GM23338 (cell line): ENCODE results near the gene SORL1.

Source experiments
- CREB1 ChIP-seq: fragments of 250-450 bp; sonication (Bioruptor Pico); IDR thresholded peaks from 2 replicates; pipeline ENCODE4 v1.5.0; 2020; ENCODE audit warnings: low read depth, mild to moderate bottlenecking, moderate library complexity
- CTCF ChIP-seq, 2 experiments: fragments of 200-600 bp in 1 of 2; sonication (generic) in 1 of 2; conservative IDR thresholded peaks; 2 replicates each; pipeline versions ENCODE4 v1.5.1 to v1.6.1; 2016 to 2017; ENCODE audit warnings: antibody characterized with exemption in 2 of 2, low read depth in 2 of 2, mild to moderate bottlenecking in 2 of 2, moderate library complexity in 1 of 2
- ETS1 ChIP-seq: IDR thresholded peaks from 2 replicates; pipeline ENCODE4 v1.6.1; 2016; ENCODE audit warnings: antibody characterized with exemption
- EZH2 ChIP-seq: fragments of 200-600 bp; sonication (generic); IDR thresholded peaks from one replicate; pipeline ENCODE4 v1.8.0; 2017; ENCODE audit warnings: antibody characterized with exemption, mild to moderate bottlenecking, low read depth; ENCODE audit not compliant: unreplicated experiment
- EZH2phosphoT487 ChIP-seq: fragments of 200-600 bp; sonication (generic); IDR thresholded peaks from one replicate; pipeline ENCODE4 v1.8.1; 2018; ENCODE audit warnings: antibody characterized with exemption; ENCODE audit not compliant: unreplicated experiment
- JUNB ChIP-seq: IDR thresholded peaks from one replicate; pipeline ENCODE4 v1.6.1; 2016; ENCODE audit warnings: antibody characterized with exemption; ENCODE audit not compliant: unreplicated experiment
- NANOG ChIP-seq: IDR thresholded peaks from 2 replicates; pipeline ENCODE4 v1.6.1; 2016; ENCODE audit warnings: antibody characterized with exemption, borderline replicate concordance
- POLR2AphosphoS5 ChIP-seq: IDR thresholded peaks from 2 replicates; pipeline ENCODE4 v1.6.1; 2016; ENCODE audit warnings: antibody characterized with exemption, low read depth
- REST ChIP-seq: IDR thresholded peaks from one replicate; pipeline ENCODE4 v1.6.1; 2018; ENCODE audit warnings: antibody characterized with exemption; ENCODE audit not compliant: unreplicated experiment
- STAT1 ChIP-seq: IDR thresholded peaks from one replicate; pipeline ENCODE4 v1.6.1; 2016; ENCODE audit warnings: antibody characterized with exemption; ENCODE audit not compliant: unreplicated experiment
- ZNF114 ChIP-seq: fragments of 250-450 bp; sonication (Bioruptor Pico); IDR thresholded peaks from 2 replicates; pipeline ENCODE4 v1.5.0; 2020; ENCODE audit warnings: mild to moderate bottlenecking, moderate library complexity
- ZNF331 ChIP-seq: fragments of 250-450 bp; sonication (Bioruptor Pico); IDR thresholded peaks from 2 replicates; pipeline ENCODE4 v1.5.0; 2020; ENCODE audit warnings: low read depth, mild to moderate bottlenecking, moderate library complexity
- ZNF462 ChIP-seq: fragments of 250-450 bp; sonication (Bioruptor Pico); IDR thresholded peaks from 2 replicates; pipeline ENCODE4 v1.5.0; 2020; ENCODE audit warnings: mild to moderate bottlenecking, moderate library complexity

GRCh38 chr11:121583825-121584224, 131.7 kb downstream of the SORL1 start:
- TF ChIP-seq REST (no peak), CTCF (conservative IDR thresholded peaks at IDR 0.05; ENCODE audit: low read depth in 2 of 2) (no peak), ETS1 (no peak), STAT1 (no peak), POLR2AphosphoS5 (no peak), ZNF331 (CRISPR knock-in tag) (no peak), EZH2 (no peak), CREB1 (CRISPR knock-in tag) (no peak), JUNB (no peak), EZH2phosphoT487 (no peak), ZNF462 (CRISPR knock-in tag) (no peak), NANOG (no peak), ZNF114 (CRISPR knock-in tag) (no peak)
